K562 (cell line): ENCODE results near the gene VEGFB. TPM values are rescaled to one million over a fixed set of nuclear protein-coding genes. Genes with fewer than 3 reads are reported as not detected.

Source experiments
- ATAC-seq: fragments of 200-7000 bp; cut with Tn5 transposase; 3 replicates; pipeline ENCODE4 v1.9.1; 2020; ENCODE audit warnings: moderate library complexity
- BruUV-seq: library from RNA; stranded (reverse); fragments of 400-500 nt; replicated peaks from 2 replicates; lab custom pipeline; 2021; lab: Mats Ljungman, UMichigan
- CTCF ChIA-PET: fragments of 300-600 bp; formaldehyde crosslinking; extraction: SDS; loops from one replicate; lab custom pipeline; 2021; ENCODE audit warnings: low intra/inter-chr PET ratio; lab: Yijun Ruan, JAX
- POLR2A ChIA-PET: fragments of 300-600, 350-650 bp; sonication (Branson Sonifier 250); formaldehyde crosslinking; extraction: SDS; loops from one replicate; lab custom pipeline; 2021; ENCODE audit warnings: antibody characterized with exemption, inconsistent platforms; lab: Yijun Ruan, JAX
- DNase-seq, 4 experiments: peaks; one replicate each; pipeline versions ENCODE4 v3.0.0 to v3.0.0-alpha.2; 2011 to 2018; ENCODE audit warnings: low spot score in 3 of 4, mixed read lengths in 3 of 4; ENCODE audit errors: extremely low read depth in 1 of 4
- FAIRE-seq: peaks from 2 replicates; lab custom pipeline; 2011; peaks lifted over from hg19 to GRCh38; lab: Jason Lieb, UNC
- H2AFZ ChIP-seq: 2 replicates; pipeline ENCODE4 v1.6.0; 2011; ENCODE audit warnings: low read depth, low read length, control low read depth, inconsistent platforms
- H3K27ac ChIP-seq: fragments of 200-600 bp; 3 replicates; pipeline ENCODE4 v1.8.0; 2011; ENCODE audit warnings: low read depth, mild to moderate bottlenecking, control low read depth, inconsistent platforms, low read length, moderate library complexity, mixed read lengths; ENCODE audit errors: extremely low read depth
- H3K27me3 ChIP-seq, 2 experiments: fragments of 300-600 bp in 1 of 2; 2 replicates in 1 of 2; 3 replicates in 1 of 2; pipeline versions ENCODE4 v1.6.0 to v1.8.0; 2011; ENCODE audit warnings: inconsistent platforms in 2 of 2, low read length in 2 of 2, mild to moderate bottlenecking in 1 of 2, mixed read lengths in 1 of 2, moderate library complexity in 1 of 2; ENCODE audit not compliant: control insufficient read depth in 2 of 2, insufficient read depth in 2 of 2
- H3K36me3 ChIP-seq: fragments of 300-600 bp; 3 replicates; pipeline ENCODE4 v1.8.0; 2011; ENCODE audit warnings: mild to moderate bottlenecking, low read length, inconsistent platforms; ENCODE audit not compliant: control insufficient read depth, insufficient read depth
- H3K4me1 ChIP-seq, 2 experiments: fragments of 200-600 bp in 1 of 2; replicated peaks in 1 of 2; 2 replicates in 1 of 2; 3 replicates in 1 of 2; pipeline versions ENCODE4 v1.5.1 to v1.8.0; 2011; ENCODE audit warnings: inconsistent platforms in 2 of 2, low read length in 2 of 2, mild to moderate bottlenecking in 1 of 2, mixed read lengths in 1 of 2, moderate library complexity in 1 of 2; ENCODE audit not compliant: control insufficient read depth in 2 of 2, insufficient read depth in 2 of 2
- H3K4me2 ChIP-seq: 2 replicates; pipeline ENCODE4 v1.6.1; 2011; ENCODE audit warnings: low read length, control low read depth, inconsistent platforms, mixed read lengths; ENCODE audit not compliant: insufficient read depth
- H3K4me3 ChIP-seq: fragments of 200-600 bp; sonication (generic), shearing (Covaris generic); 2 replicates; pipeline ENCODE4 v1.5.1; 2016; ENCODE audit warnings: control low read depth, inconsistent platforms
- H3K79me2 ChIP-seq: fragments of 200-600 bp; 3 replicates; pipeline ENCODE4 v1.8.0; 2011; ENCODE audit warnings: low read length, inconsistent platforms; ENCODE audit not compliant: control insufficient read depth, insufficient read depth
- H3K9ac ChIP-seq, 2 experiments: 2 replicates each; pipeline versions ENCODE4 v1.6.0 to v1.6.1; 2011; ENCODE audit warnings: low read depth in 2 of 2, low read length in 2 of 2, control low read depth in 1 of 2, inconsistent platforms in 1 of 2, mild to moderate bottlenecking in 1 of 2, mixed read lengths in 1 of 2; ENCODE audit not compliant: insufficient read depth in 1 of 2
- H3K9me1 ChIP-seq: one replicate; pipeline ENCODE4 v1.6.0; 2011; ENCODE audit warnings: inconsistent platforms, mild to moderate bottlenecking, low read length, moderate library complexity; ENCODE audit not compliant: control insufficient read depth, insufficient read depth
- H3K9me3 ChIP-seq: replicated peaks from 2 replicates; pipeline ENCODE4 v1.5.1; 2011; ENCODE audit warnings: low read depth, low read length, inconsistent platforms; ENCODE audit not compliant: control insufficient read depth, insufficient read depth
- H4K20me1 ChIP-seq: replicated peaks from 2 replicates; pipeline ENCODE4 v1.6.1; 2011; ENCODE audit warnings: low read length, inconsistent platforms, mixed read lengths; ENCODE audit not compliant: control insufficient read depth, insufficient read depth
- ARHGAP35 ChIP-seq: fragments of 450-650 bp; IDR thresholded peaks from 2 replicates; pipeline ENCODE4 v1.6.1; 2018; ENCODE audit not compliant: partially characterized antibody
- ARID4B ChIP-seq: sonication (generic); formaldehyde crosslinking; IDR thresholded peaks from 2 replicates; pipeline ENCODE4 v1.8.0; 2022; ENCODE audit warnings: mild to moderate bottlenecking, missing genetic modification reagents
- CEBPG ChIP-seq, 3 experiments: fragments of 200-800 bp in 1 of 3; sonication (Bioruptor generic) in 1 of 3; sonication (generic) in 1 of 3; formaldehyde crosslinking in 1 of 3; IDR thresholded peaks in 2 of 3; conservative IDR thresholded peaks in 1 of 3; 2 replicates each; pipeline versions ENCODE4 v1.6.1 to v1.8.0; 2016 to 2022; ENCODE audit warnings: missing compliant biosample characterization in 2 of 3, missing genetic modification characterization in 2 of 3, mild to moderate bottlenecking in 1 of 3, missing genetic modification reagents in 1 of 3
- DNMT1 ChIP-seq: fragments of 450-650 bp; IDR thresholded peaks from 2 replicates; pipeline ENCODE4 v1.6.1; 2016; ENCODE audit warnings: antibody characterized with exemption, mild to moderate bottlenecking
- DPF2 ChIP-seq: fragments of 450-650 bp; IDR thresholded peaks from 2 replicates; pipeline ENCODE4 v1.6.1; 2016
- FOXK2 ChIP-seq, 2 experiments: fragments of 450-650 bp; IDR thresholded peaks in 1 of 2; conservative IDR thresholded peaks in 1 of 2; 2 replicates each; pipeline ENCODE4 v1.6.1; 2016; ENCODE audit warnings: low read depth in 2 of 2, mild to moderate bottlenecking in 1 of 2
- MLX ChIP-seq, 2 experiments: fragments of 450-650 bp in 1 of 2; sonication (generic) in 1 of 2; formaldehyde crosslinking; conservative IDR thresholded peaks; 2 replicates each; pipeline versions ENCODE4 v1.4.0 to v1.8.1; 2020 to 2022; ENCODE audit warnings: mild to moderate bottlenecking in 1 of 2, missing genetic modification reagents in 1 of 2
- SRSF3 ChIP-seq: fragments of 200-400 bp; formaldehyde crosslinking; IDR thresholded peaks from 2 replicates; pipeline ENCODE4 v1.6.1; 2016; ENCODE audit warnings: mild to moderate bottlenecking, low read length, moderate library complexity; ENCODE audit not compliant: insufficient read depth
- TCF3 ChIP-seq: sonication (generic); formaldehyde crosslinking; IDR thresholded peaks from 2 replicates; pipeline ENCODE4 v1.4.0; 2020; ENCODE audit warnings: mild to moderate bottlenecking, missing genetic modification reagents
- ZNF124 ChIP-seq: sonication (generic); formaldehyde crosslinking; IDR thresholded peaks from 2 replicates; pipeline ENCODE4 v1.8.1; 2022; ENCODE audit warnings: missing genetic modification reagents
- ZNF41 ChIP-seq: fragments of 250-450 bp; sonication (Bioruptor Pico); conservative IDR thresholded peaks from 2 replicates; pipeline ENCODE4 v1.4.0; 2020; ENCODE audit warnings: mild to moderate bottlenecking
- ZNF518B ChIP-seq: fragments of 250-450 bp; sonication (Bioruptor Pico); IDR thresholded peaks from 2 replicates; pipeline ENCODE4 v1.5.0; 2021; ENCODE audit warnings: mild to moderate bottlenecking, moderate library complexity
- ZZZ3 ChIP-seq: fragments of 450-650 bp; IDR thresholded peaks from 2 replicates; pipeline ENCODE4 v1.6.1; 2016; ENCODE audit warnings: antibody characterized with exemption, mild to moderate bottlenecking, moderate library complexity
- WGBS: fragments of 100-300 bp; shearing (Covaris generic); methylation state at CpG from one replicate; pipeline ENCODE4 v1.1.6; 2016; ENCODE audit warnings: low coverage, mixed read lengths; ENCODE audit not compliant: insufficient coverage; ENCODE audit errors: missing lambda C conversion rate; 5-methylcytosine and 5-hydroxymethylcytosine counted together
- in situ Hi-C: fragments of 300-500 bp; cut with MboI; formaldehyde crosslinking; loops from 4 replicates; pipeline ENCODE4 v1.15.0; 2018; ENCODE audit warnings: inconsistent platforms, mixed read lengths
- intact Hi-C: fragments of 100-400 bp; cut with micrococcal nuclease; formaldehyde crosslinking; loops from 2 replicates; pipeline ENCODE4 v1.14.2; 2022
- polyA plus RNA-seq, 8 experiments: library from polyadenylated mRNA; depleted of rRNA in 4 of 8; stranded (reverse) in 5 of 8; unstranded in 3 of 8; fragments of >200 nt; fragmentation: Nextera tagmentation in 2 of 8; fragmentation: Illumina TruSeq in 1 of 8; extraction: Ambion mirVana in 2 of 8; extraction: Trizol in 1 of 8; gene quantifications; 2 replicates each; pipeline versions ENCODE4 v1.2.1 to v1.2.3, GENCODE V29; 2011 to 2014; ENCODE audit warnings: inconsistent platforms in 1 of 8, missing spikeins in 1 of 8
- total RNA-seq, 7 experiments: library from RNA; depleted of rRNA in 6 of 7; stranded (reverse); fragments of >200 nt in 6 of 7; fragmentation: Illumina TruSeq in 2 of 7; extraction: Trizol in 2 of 7; gene quantifications; 2 replicates each; pipeline versions ENCODE4 v1.2.1 to v1.2.3, GENCODE V29; 2011 to 2021; ENCODE audit warnings: low replicate concordance in 1 of 7

VEGFB gene
- total and polyA plus RNA-seq, 9 of the 15 experiments (the other 6 are each of a cell fraction or from before 2014, with no cell fraction given), result 11.0 to 83.4 (median 25.7) TPM

GRCh38 chr11:64229744-64230170 lies 4.6 kb upstream of the VEGFB start:
- Histone ChIP-seq H4K20me1 (no peaks in the 10 kb centered on the region), H3K79me2 (peaks cover 56% of the 10 kb centered on the region), H3K4me3 (peak overlapping the region; percentile 76), H3K27ac (peak overlapping the region; percentile 92), H3K9ac (peak overlapping the region; percentile 91 to 96), H3K27me3 (no peaks in the 10 kb centered on the region), H3K4me2 (peak overlapping the region; percentile 95), H3K36me3 (peaks cover 14% of the 10 kb centered on the region; the same call in 2 of the 3 replicates), H3K9me1 (peaks cover 1% of the 10 kb centered on the region), H3K4me1 (peaks cover 29 to 82% of the 10 kb centered on the region in 2 experiments), H2AFZ (peak overlapping the region; percentile 88), H3K9me3 (no peaks in the 10 kb centered on the region)
- no TSS peak for BruUV-seq
- CTCF ChIA-PET, result no interaction called here
- WGBS, result 40% methylated on average over 12 of the region's 13 CpGs
- DNase-seq, result no peak
- no peak for FAIRE-seq
- intact Hi-C loops, result loop anchor here (2.0 kb wide), 2 partner anchors 23 to 45 kb away; partner anchors contain the start of gene FERMT3
- POLR2A ChIA-PET, result interaction anchor here (0.9 to 1.0 kb wide), 3 partner anchors 10 to 255 kb away, joined by 3 read pairs; partner anchors contain the start of genes COX8A and FERMT3
- in situ Hi-C loops, result no loop called here
- ATAC-seq, result no peak
- TF ChIP-seq TCF3 (CRISPR knock-in tag) (peak; percentile 21; the same call in 1 of the 2 replicates), DPF2 (peak; percentile 61), CEBPG (CRISPR knock-in tag; IDR thresholded peaks at IDR 0.05) (no peak), CEBPG (tag; conservative IDR thresholded peaks at IDR 0.05 in 1 of 2, IDR thresholded peaks at IDR 0.05 in 1 of 2) (no peak), ZZZ3 (no peak), ARID4B (CRISPR knock-in tag) (0 out of 2 replicates have a peak, but pooled peaks have one; percentile 16), ARHGAP35 (no peak), ZNF518B (CRISPR knock-in tag) (no peak), MLX (CRISPR knock-in tag; conservative IDR thresholded peaks at IDR 0.05) (no peak), FOXK2 (conservative IDR thresholded peaks at IDR 0.05 in 1 of 2, IDR thresholded peaks at IDR 0.05 in 1 of 2; ENCODE audit: low read depth in 2 of 2) (0 out of 4 replicates have a peak, but pooled peaks of 1 of the 2 experiments have one; percentile 23), SRSF3 (no peak), ZNF41 (CRISPR knock-in tag) (no peak), ZNF124 (no peak), DNMT1 (no peak)
